Activated naive CD8-positive, alpha-beta T cell (primary cell): ENCODE data around the gene NPAS3.

Source experiments
- H3K27ac Mint-ChIP-seq: one replicate; pipeline ENCODE4 v1.8.0; 2021; ENCODE audit warnings: mixed read lengths
- H3K27me3 Mint-ChIP-seq: one replicate; pipeline ENCODE4 v1.8.0; 2021; ENCODE audit warnings: mixed read lengths
- H3K36me3 Mint-ChIP-seq: one replicate; pipeline ENCODE4 v1.8.0; 2021; ENCODE audit warnings: mixed read lengths
- H3K4me1 Mint-ChIP-seq: one replicate; pipeline ENCODE4 v1.8.0; 2021; ENCODE audit warnings: low read depth, mixed read lengths
- H3K4me3 Mint-ChIP-seq: one replicate; pipeline ENCODE4 v1.8.0; 2021; ENCODE audit warnings: mild to moderate bottlenecking, mixed read lengths
- H3K9me3 Mint-ChIP-seq: one replicate; pipeline ENCODE4 v1.8.0; 2021; ENCODE audit warnings: low read depth, mixed read lengths

NPAS3 gene

GRCh38 chr14:33376510-33376909 lies 437.8 kb downstream of the NPAS3 start:
- Mint-ChIP-seq H3K4me3 (no peak overlapping the region), H3K27me3 (no peaks in the 10 kb centered on the region), H3K36me3 (no peaks in the 10 kb centered on the region), H3K27ac (no peak overlapping the region), H3K4me1 (no peaks in the 10 kb centered on the region), H3K9me3 (no peaks in the 10 kb centered on the region)

- Mint-ChIP-seq H3K36me3 (no peaks in the 10 kb centered on the region), H3K4me3 (no peak overlapping the region), H3K27ac (no peak overlapping the region), H3K27me3 (no peaks in the 10 kb centered on the region), H3K4me1 (no peaks in the 10 kb centered on the region), H3K9me3 (no peaks in the 10 kb centered on the region)
Observed at GRCh38 chr14:33377596-33378390, 439.1 kb downstream of the NPAS3 start.

DNA sequence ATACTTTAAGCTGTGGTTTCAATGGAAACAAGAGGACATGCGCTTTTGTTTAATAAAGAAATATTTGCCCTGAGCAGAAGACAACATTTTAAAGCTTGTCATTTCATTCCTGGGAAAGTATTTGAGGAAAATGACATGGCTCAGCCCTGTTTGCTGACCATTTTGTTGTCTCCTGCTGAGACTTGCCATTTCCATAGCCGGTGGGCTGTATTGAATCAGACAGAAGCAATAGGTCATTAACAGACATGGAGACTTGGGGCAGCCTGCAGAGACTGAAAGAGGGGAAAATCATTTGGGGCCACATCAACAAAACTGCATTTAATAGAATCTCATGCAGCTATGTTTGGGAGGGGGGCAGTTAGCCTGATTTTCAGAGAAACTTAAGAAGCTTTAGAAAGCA lies 443.0 kb downstream of the NPAS3 start:
- Mint-ChIP-seq H3K4me3 (no peak overlapping the region), H3K4me1 (no peaks in the 10 kb centered on the region), H3K27ac (no peak overlapping the region), H3K9me3 (no peaks in the 10 kb centered on the region), H3K36me3 (no peaks in the 10 kb centered on the region), H3K27me3 (no peaks in the 10 kb centered on the region)

- Mint-ChIP-seq H3K9me3 (no peaks in the 10 kb centered on the region), H3K27ac (no peak overlapping the region), H3K27me3 (no peaks in the 10 kb centered on the region), H3K36me3 (no peaks in the 10 kb centered on the region), H3K4me3 (no peak overlapping the region), H3K4me1 (no peaks in the 10 kb centered on the region)
Observed at GRCh38 chr14:33386140-33386539, 447.5 kb downstream of the NPAS3 start.

GRCh38 chr14:33386781-33387180 lies 448.1 kb downstream of the NPAS3 start:
- Mint-ChIP-seq H3K36me3 (no peaks in the 10 kb centered on the region), H3K4me3 (no peak overlapping the region), H3K9me3 (no peaks in the 10 kb centered on the region), H3K27me3 (no peaks in the 10 kb centered on the region), H3K27ac (no peak overlapping the region), H3K4me1 (no peaks in the 10 kb centered on the region)

DNA sequence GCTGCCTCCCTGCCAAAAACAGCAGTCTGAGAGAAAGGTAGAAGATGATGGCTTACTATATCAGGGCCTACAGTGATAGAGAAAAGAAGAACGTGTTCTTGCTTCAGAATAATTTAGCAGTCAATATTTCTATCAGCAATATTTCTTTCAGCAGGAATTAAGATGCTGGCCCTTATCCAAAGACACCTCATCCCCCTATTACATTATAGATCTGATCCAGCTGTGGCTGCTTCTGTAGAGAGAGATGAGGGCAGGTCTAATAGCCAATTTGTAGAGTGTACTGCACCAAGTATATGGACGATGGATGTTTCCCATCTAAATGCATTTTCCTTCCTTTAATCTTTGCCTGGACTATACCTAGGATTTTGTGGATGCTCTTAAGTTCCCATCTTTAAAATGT lies 451.7 kb downstream of the NPAS3 start:
- no peak overlapping the region for H3K27ac Mint-ChIP-seq
- no peaks in the 10 kb centered on the region for H3K9me3 Mint-ChIP-seq
- no peaks in the 10 kb centered on the region for H3K4me1 Mint-ChIP-seq
- H3K4me3 Mint-ChIP-seq = no peak overlapping the region
- no peaks in the 10 kb centered on the region for H3K36me3 Mint-ChIP-seq
- H3K27me3 Mint-ChIP-seq = no peaks in the 10 kb centered on the region

GRCh38 chr14:33393231-33393894 lies 454.7 kb downstream of the NPAS3 start:
- Mint-ChIP-seq H3K27me3 (no peaks in the 10 kb centered on the region), H3K4me3 (no peak overlapping the region), H3K9me3 (no peaks in the 10 kb centered on the region), H3K36me3 (no peaks in the 10 kb centered on the region), H3K4me1 (no peaks in the 10 kb centered on the region), H3K27ac (no peak overlapping the region)

GRCh38 chr14:33393895-33394368 lies 455.3 kb downstream of the NPAS3 start:
- H3K4me3 Mint-ChIP-seq = no peak overlapping the region
- no peaks in the 10 kb centered on the region for H3K9me3 Mint-ChIP-seq
- no peaks in the 10 kb centered on the region for H3K27me3 Mint-ChIP-seq
- no peak overlapping the region for H3K27ac Mint-ChIP-seq
- H3K36me3 Mint-ChIP-seq = no peaks in the 10 kb centered on the region
- no peaks in the 10 kb centered on the region for H3K4me1 Mint-ChIP-seq

GRCh38 chr14:33401311-33401710 lies 462.6 kb downstream of the NPAS3 start:
- H3K36me3 Mint-ChIP-seq = no peaks in the 10 kb centered on the region
- no peaks in the 10 kb centered on the region for H3K27me3 Mint-ChIP-seq
- no peak overlapping the region for H3K27ac Mint-ChIP-seq

GRCh38 chr14:33402604-33403003 lies 463.9 kb downstream of the NPAS3 start:
- no peaks in the 10 kb centered on the region for H3K4me1 Mint-ChIP-seq
- H3K36me3 Mint-ChIP-seq = no peaks in the 10 kb centered on the region
- no peak overlapping the region for H3K4me3 Mint-ChIP-seq
- H3K27ac Mint-ChIP-seq = no peak overlapping the region
- H3K9me3 Mint-ChIP-seq = peaks cover 5% of the 10 kb centered on the region
- H3K27me3 Mint-ChIP-seq = no peaks in the 10 kb centered on the region

More at GRCh38 chr14:33401311-33401710, 462.6 kb downstream of the NPAS3 start:
- H3K4me1 Mint-ChIP-seq = no peaks in the 10 kb centered on the region
- no peak overlapping the region for H3K4me3 Mint-ChIP-seq
- peaks cover 5% of the 10 kb centered on the region for H3K9me3 Mint-ChIP-seq

DNA sequence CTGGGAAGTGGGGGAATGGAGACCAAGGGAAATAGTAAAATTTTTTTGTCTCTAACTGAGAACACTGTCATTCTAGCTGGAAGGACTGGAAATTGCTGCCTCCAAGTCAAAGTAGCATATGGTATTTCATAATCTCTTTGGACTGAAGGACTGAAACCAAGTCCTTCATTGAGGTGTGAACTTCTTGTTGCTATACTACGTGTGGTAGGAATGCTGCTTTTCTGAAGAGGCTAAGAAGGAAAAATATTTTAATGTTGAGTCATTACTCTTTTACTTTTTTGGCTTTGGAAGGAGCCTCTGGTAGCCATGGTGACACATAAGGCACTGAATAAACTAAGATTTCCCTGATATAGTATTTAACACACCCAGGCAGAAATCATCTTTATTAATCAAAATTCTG lies 465.4 kb downstream of the NPAS3 start:
- no peaks in the 10 kb centered on the region for H3K4me1 Mint-ChIP-seq
- H3K27me3 Mint-ChIP-seq = no peaks in the 10 kb centered on the region
- H3K27ac Mint-ChIP-seq = no peak overlapping the region
- no peaks in the 10 kb centered on the region for H3K36me3 Mint-ChIP-seq
- no peak overlapping the region for H3K4me3 Mint-ChIP-seq
- peaks cover 5% of the 10 kb centered on the region for H3K9me3 Mint-ChIP-seq

DNA sequence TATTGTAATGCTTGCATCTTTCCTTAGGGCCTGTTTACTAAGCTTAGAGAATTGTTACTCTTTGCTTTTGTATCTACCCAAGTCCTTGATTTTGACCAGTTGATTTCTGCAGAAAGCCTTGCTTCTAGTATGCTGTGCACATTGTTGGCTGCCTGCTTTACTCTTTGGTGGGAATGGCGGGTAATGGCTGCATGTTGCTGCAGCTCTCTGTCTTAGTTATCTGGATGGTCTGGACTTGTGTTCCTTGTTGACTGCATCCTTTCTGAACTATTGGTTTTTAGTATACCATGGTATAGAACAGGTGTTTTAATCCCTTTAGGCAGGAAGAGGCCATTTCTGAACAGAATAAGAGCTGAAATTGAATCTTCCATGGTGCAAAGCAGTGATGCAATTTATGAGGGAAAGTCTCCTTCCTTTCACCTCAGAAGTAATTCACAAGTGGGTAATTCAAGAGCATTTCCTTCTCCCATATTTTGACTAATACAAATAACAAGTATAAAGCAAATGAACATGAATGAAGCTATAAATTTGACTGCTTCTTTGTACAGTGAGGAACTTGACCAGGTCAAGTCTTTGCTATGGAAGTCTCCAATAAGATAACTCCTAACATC lies 466.4 kb downstream of the NPAS3 start:
- H3K4me1 Mint-ChIP-seq = no peaks in the 10 kb centered on the region

GRCh38 chr14:33406766-33407165 lies 468.1 kb downstream of the NPAS3 start:
- Mint-ChIP-seq H3K27ac (no peak overlapping the region), H3K9me3 (peaks cover 5% of the 10 kb centered on the region), H3K36me3 (no peaks in the 10 kb centered on the region), H3K27me3 (no peaks in the 10 kb centered on the region), H3K4me1 (no peaks in the 10 kb centered on the region), H3K4me3 (no peak overlapping the region)

More for the DNA sequence above, 466.4 kb downstream of the NPAS3 start:
- Mint-ChIP-seq H3K4me3 (no peak overlapping the region), H3K36me3 (no peaks in the 10 kb centered on the region), H3K9me3 (peaks cover 5% of the 10 kb centered on the region), H3K27me3 (no peaks in the 10 kb centered on the region), H3K27ac (no peak overlapping the region)

DNA sequence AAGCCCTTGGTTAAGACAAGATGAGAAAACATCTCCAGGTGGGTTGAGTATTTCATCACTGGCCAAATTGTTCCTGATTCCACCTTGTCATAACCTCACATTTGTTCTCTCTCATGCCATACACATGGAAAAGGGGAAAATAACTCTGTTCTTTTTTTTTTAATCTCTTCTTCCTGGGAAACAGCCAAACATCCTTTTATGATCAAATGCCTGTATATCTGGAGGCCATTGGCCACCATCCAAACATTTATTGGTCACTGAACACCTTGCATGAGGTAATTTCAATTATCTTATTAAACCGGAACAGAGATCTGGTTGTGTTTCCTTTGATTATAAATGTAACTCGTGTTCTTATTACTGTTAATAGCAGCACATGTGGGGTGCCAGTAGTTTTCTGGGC lies 469.6 kb downstream of the NPAS3 start:
- no peaks in the 10 kb centered on the region for H3K36me3 Mint-ChIP-seq
- no peaks in the 10 kb centered on the region for H3K27me3 Mint-ChIP-seq

GRCh38 chr14:33412450-33412849 lies 473.8 kb downstream of the NPAS3 start:
- Mint-ChIP-seq H3K27me3 (peaks cover 1% of the 10 kb centered on the region), H3K27ac (no peak overlapping the region), H3K4me1 (no peaks in the 10 kb centered on the region), H3K36me3 (no peaks in the 10 kb centered on the region), H3K9me3 (no peaks in the 10 kb centered on the region), H3K4me3 (no peak overlapping the region)

More for the DNA sequence above, 469.6 kb downstream of the NPAS3 start:
- Mint-ChIP-seq H3K4me3 (no peak overlapping the region), H3K4me1 (no peaks in the 10 kb centered on the region), H3K27ac (no peak overlapping the region), H3K9me3 (peaks cover 5% of the 10 kb centered on the region)
